ENCODE results near the gene KCNK16.
"Not testable (repeated sequence)": the region's sequence is repeated elsewhere in the genome, so short reads cannot be mapped to it uniquely, and the experiment has no call there.

KCNK16 gene

DNA sequence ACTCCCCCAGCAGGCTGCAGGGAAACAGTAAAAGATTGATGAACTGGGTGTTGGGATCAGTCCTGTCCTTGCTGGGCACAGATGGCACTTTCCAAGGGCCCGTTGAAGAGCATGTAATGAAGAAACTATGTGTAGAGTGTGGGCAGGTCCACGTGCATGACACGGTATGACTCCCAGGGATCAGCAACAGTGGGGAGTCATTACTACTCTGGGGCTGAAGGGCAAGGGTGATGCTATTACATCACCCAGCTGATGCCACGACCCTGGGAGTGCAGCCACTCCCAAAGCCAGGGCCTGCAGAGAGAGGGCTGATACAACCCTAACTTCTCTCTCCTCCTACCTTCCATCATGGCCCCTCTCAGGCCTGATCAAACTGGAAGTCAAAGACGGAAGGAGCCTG lies 28.4 kb downstream of the KCNK16 start:
- TF ChIP-seq EZH2phosphoT487 (IDR thresholded peaks at IDR 0.05; ENCODE audit: borderline replicate concordance, low read length): no peak
- TF ChIP-seq, protein P1, sequence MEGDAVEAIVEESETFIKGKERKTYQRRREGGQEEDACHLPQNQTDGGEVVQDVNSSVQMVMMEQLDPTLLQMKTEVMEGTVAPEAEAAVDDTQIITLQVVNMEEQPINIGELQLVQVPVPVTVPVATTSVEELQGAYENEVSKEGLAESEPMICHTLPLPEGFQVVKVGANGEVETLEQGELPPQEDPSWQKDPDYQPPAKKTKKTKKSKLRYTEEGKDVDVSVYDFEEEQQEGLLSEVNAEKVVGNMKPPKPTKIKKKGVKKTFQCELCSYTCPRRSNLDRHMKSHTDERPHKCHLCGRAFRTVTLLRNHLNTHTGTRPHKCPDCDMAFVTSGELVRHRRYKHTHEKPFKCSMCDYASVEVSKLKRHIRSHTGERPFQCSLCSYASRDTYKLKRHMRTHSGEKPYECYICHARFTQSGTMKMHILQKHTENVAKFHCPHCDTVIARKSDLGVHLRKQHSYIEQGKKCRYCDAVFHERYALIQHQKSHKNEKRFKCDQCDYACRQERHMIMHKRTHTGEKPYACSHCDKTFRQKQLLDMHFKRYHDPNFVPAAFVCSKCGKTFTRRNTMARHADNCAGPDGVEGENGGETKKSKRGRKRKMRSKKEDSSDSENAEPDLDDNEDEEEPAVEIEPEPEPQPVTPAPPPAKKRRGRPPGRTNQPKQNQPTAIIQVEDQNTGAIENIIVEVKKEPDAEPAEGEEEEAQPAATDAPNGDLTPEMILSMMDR (IDR thresholded peaks at IDR 0.05; ENCODE audit: low read depth, low read length, poor library complexity, severe bottlenecking): no peak
- Histone ChIP-seq H3F3A (ENCODE audit: control insufficient read depth, insufficient read depth) (no peaks in the 10 kb centered on the region), H3K4me2 (ENCODE audit: low read length) (no peak overlapping the region)

DNA sequence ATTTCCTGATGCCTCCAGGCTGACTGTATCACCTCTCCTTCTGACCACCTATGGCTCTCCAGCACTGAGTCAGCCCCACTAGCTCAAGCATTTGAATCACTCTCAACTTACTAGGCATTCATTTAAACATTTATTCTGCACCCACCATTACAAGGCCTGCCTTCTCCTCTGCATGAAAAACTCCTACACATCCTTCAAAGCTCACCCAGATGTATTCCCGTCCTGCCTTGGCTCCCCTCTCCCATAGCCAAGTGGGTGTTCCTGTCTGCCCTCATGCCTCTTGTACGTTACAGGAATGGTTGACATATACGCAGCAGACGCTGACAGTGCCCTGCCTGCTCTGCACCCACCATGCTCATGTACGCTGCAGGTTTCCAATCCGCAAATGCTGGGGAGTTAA lies 29.9 kb downstream of the KCNK16 start:
- H3F3A ChIP-seq (ENCODE audit: control insufficient read depth, insufficient read depth): no peaks in the 10 kb centered on the region
- H3K27ac ChIP-seq (ENCODE audit: low read depth, low read length): no peak overlapping the region
- H3K9me2 ChIP-seq (replicated peaks; ENCODE audit: control insufficient read depth, low read length): no peaks in the 10 kb centered on the region
- no peaks in the 10 kb centered on the region for H3K27me3 ChIP-seq (ENCODE audit: control insufficient read depth, low read length)
- H3K79me2 ChIP-seq (ENCODE audit: control insufficient read depth, low read length): no peaks in the 10 kb centered on the region
- no peaks in the 10 kb centered on the region for H3K4me1 ChIP-seq (ENCODE audit: control insufficient read depth, low read length)
- H3K9me3 ChIP-seq (ENCODE audit: control insufficient read depth, insufficient read depth, low read length): no peaks in the 10 kb centered on the region
- no peaks in the 10 kb centered on the region for H3K36me3 ChIP-seq (ENCODE audit: control insufficient read depth, low read length)
- H4K20me1 ChIP-seq (ENCODE audit: control insufficient read depth, insufficient read depth, low read depth, low read length): no peaks in the 10 kb centered on the region
- no peak overlapping the region for H3K4me3 ChIP-seq (ENCODE audit: low read length)
- H3K4me2 ChIP-seq (ENCODE audit: low read length): no peak overlapping the region
- TF ChIP-seq, protein P1 (IDR thresholded peaks at IDR 0.05; ENCODE audit: low read depth, low read length, poor library complexity, severe bottlenecking): no peak

More for the DNA sequence above, 28.4 kb downstream of the KCNK16 start:
- Histone ChIP-seq H3K9me3 (ENCODE audit: control insufficient read depth, insufficient read depth, low read length) (no peaks in the 10 kb centered on the region), H3K4me3 (ENCODE audit: low read length) (no peak overlapping the region), H3K9me2 (replicated peaks; ENCODE audit: control insufficient read depth, low read length) (no peaks in the 10 kb centered on the region), H3K4me1 (ENCODE audit: control insufficient read depth, low read length) (no peaks in the 10 kb centered on the region), H3K36me3 (ENCODE audit: control insufficient read depth, low read length) (no peaks in the 10 kb centered on the region), H3K79me2 (ENCODE audit: control insufficient read depth, low read length) (no peaks in the 10 kb centered on the region), H3K27ac (ENCODE audit: low read depth, low read length) (no peak overlapping the region), H4K20me1 (ENCODE audit: control insufficient read depth, insufficient read depth, low read depth, low read length) (no peaks in the 10 kb centered on the region), H3K27me3 (ENCODE audit: control insufficient read depth, low read length) (no peaks in the 10 kb centered on the region)

DNA sequence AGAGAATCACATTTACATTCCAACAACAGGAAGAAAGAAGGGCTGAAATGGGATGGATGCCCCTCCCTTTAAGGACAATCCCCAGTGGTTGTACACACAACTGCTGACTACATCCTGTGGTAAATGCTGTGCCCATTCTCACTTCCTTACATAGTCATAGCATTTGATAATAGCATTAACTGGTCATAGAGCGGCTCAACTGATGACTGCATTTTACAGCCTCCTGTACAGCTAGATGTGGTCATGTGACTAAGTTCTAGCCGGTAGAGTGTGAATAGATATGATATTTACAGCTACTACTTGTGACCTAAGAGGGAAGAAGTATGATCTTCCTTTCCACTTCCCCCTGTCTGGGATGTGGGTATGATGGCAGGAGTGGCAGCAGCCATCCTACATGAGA lies 33.0 kb downstream of the KCNK16 start:
- Histone ChIP-seq H3K4me2 (ENCODE audit: low read length) (no peak overlapping the region), H4K20me1 (ENCODE audit: control insufficient read depth, insufficient read depth, low read depth, low read length) (no peaks in the 10 kb centered on the region), H3K27ac (ENCODE audit: low read depth, low read length) (no peak overlapping the region), H3K36me3 (ENCODE audit: control insufficient read depth, low read length) (no peaks in the 10 kb centered on the region), H3K27me3 (ENCODE audit: control insufficient read depth, low read length) (no peaks in the 10 kb centered on the region), H3K9me3 (ENCODE audit: control insufficient read depth, insufficient read depth, low read length) (no peaks in the 10 kb centered on the region), H3K4me1 (ENCODE audit: control insufficient read depth, low read length) (no peaks in the 10 kb centered on the region), H3K79me2 (ENCODE audit: control insufficient read depth, low read length) (no peaks in the 10 kb centered on the region), H3F3A (ENCODE audit: control insufficient read depth, insufficient read depth) (no peaks in the 10 kb centered on the region), H3K4me3 (ENCODE audit: low read length) (no peak overlapping the region), H3K9me2 (replicated peaks; ENCODE audit: control insufficient read depth, low read length) (no peaks in the 10 kb centered on the region)
- no peak for TF ChIP-seq EZH2phosphoT487 (IDR thresholded peaks at IDR 0.05; ENCODE audit: borderline replicate concordance, low read length)
- TF ChIP-seq, protein P1 (IDR thresholded peaks at IDR 0.05; ENCODE audit: low read depth, low read length, poor library complexity, severe bottlenecking): no peak

DNA sequence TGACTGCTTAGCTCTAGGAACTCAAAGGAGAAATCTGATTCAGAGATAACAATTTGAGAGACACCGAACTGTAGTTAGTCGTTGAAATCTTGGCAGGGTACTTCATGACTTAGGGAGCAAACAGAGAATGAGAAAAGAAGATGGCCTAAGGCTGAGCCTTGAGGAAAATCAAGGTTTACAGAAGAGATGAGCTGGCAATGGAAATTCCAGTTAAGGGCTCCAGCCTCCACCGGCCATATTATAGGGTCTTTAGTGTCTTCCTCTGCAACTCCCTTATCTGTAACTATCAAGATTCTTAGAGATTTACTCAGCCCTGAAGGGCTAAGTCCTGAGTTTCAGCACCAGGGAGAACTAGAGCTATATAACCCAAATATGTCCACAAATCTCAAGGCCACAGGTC lies 34.9 kb downstream of the KCNK16 start:
- no peaks in the 10 kb centered on the region for H3K79me2 ChIP-seq (ENCODE audit: control insufficient read depth, low read length)
- H3K4me3 ChIP-seq (ENCODE audit: low read length): no peak overlapping the region
- no peaks in the 10 kb centered on the region for H3K27me3 ChIP-seq (ENCODE audit: control insufficient read depth, low read length)
- no peaks in the 10 kb centered on the region for H3K4me1 ChIP-seq (ENCODE audit: control insufficient read depth, low read length)
- H3K36me3 ChIP-seq (ENCODE audit: control insufficient read depth, low read length): no peaks in the 10 kb centered on the region
- no peak overlapping the region for H3K4me2 ChIP-seq (ENCODE audit: low read length)
- H3F3A ChIP-seq (ENCODE audit: control insufficient read depth, insufficient read depth): no peaks in the 10 kb centered on the region
- no peaks in the 10 kb centered on the region for H4K20me1 ChIP-seq (ENCODE audit: control insufficient read depth, insufficient read depth, low read depth, low read length)
- no peaks in the 10 kb centered on the region for H3K9me3 ChIP-seq (ENCODE audit: control insufficient read depth, insufficient read depth, low read length)
- no peaks in the 10 kb centered on the region for H3K9me2 ChIP-seq (replicated peaks; ENCODE audit: control insufficient read depth, low read length)
- H3K27ac ChIP-seq (ENCODE audit: low read depth, low read length): no peak overlapping the region
- no peak for TF ChIP-seq EZH2phosphoT487 (IDR thresholded peaks at IDR 0.05; ENCODE audit: borderline replicate concordance, low read length)
- TF ChIP-seq, protein P1 (IDR thresholded peaks at IDR 0.05; ENCODE audit: low read depth, low read length, poor library complexity, severe bottlenecking): no peak

DNA sequence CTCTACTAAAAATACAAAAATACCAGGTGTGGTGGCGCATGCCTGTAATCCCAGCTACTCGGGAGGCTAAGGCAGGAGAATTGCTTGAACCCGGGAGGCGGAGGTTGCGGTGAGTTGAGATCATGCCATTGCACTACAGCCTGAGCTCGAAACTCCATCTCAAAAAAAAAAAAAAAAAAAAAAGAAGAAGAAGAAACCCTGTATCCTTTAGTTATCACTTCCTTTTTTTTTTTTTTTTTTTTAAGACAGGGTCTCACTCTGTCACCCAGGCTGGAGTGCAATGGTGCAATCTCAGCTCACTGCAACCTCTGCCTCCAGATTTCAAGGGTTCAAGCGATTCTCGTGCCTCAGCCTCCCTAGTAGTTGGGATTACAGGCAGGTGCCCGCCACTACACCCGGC lies 35.9 kb downstream of the KCNK16 start:
- H3K27me3 ChIP-seq (ENCODE audit: control insufficient read depth, low read length); H3K79me2 ChIP-seq (ENCODE audit: control insufficient read depth, low read length); H3K4me1 ChIP-seq (ENCODE audit: control insufficient read depth, low read length); H3F3A ChIP-seq (ENCODE audit: control insufficient read depth, insufficient read depth); H3K9me2 ChIP-seq (replicated peaks; ENCODE audit: control insufficient read depth, low read length); H3K27ac ChIP-seq (ENCODE audit: low read depth, low read length); H3K9me3 ChIP-seq (ENCODE audit: control insufficient read depth, insufficient read depth, low read length); H3K4me3 ChIP-seq (ENCODE audit: low read length); H3K4me2 ChIP-seq (ENCODE audit: low read length); H4K20me1 ChIP-seq (ENCODE audit: control insufficient read depth, insufficient read depth, low read depth, low read length); H3K36me3 ChIP-seq (ENCODE audit: control insufficient read depth, low read length): not testable (repeated sequence)

Measured in DOHH2 (cell line).